ENCODE results near the gene PHF21A. TPM values are rescaled to one million over a fixed set of nuclear protein-coding genes. Genes with fewer than 3 reads are reported as not detected.

PHF21A gene
- total RNA-seq, 1 donor from 2014 or later: 69.3 TPM

DNA sequence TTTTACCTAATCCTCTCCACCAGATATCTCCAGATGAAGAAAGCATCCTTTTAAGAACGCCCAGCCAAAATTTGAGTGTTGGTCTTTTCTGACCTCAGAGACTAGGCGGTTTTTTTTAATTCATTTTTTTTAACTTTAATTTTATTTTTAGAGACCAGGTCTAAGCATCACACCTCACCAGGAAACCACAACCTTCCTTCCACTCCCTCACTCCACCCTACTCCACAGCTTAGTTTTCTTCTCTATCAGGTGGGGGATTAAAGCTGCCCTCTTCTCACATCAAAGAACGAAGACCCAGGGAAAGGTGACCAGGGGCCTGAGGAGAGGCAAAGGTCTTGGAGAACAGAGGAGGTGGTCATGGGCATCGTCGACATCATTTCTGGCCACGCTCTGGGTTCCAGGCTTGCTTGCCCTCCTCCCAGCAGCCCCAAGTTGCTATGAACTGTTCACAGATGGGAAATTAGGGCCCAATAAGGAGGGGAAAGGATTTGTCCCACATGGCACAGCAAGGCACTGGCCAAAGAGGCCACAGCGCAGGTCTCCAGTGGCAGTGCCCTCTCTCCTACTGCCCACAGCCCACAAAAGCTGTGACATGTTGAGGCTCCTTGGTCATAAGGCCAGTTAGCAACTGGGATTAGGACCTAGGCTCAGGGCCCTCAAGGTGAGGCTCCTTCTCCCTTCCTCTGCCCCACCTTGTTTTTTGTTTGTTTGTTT, 202.1 kb downstream of the PHF21A start:
- H3K27ac ChIP-seq (ENCODE audit: low read depth, low read length): no peak overlapping the region

DNA sequence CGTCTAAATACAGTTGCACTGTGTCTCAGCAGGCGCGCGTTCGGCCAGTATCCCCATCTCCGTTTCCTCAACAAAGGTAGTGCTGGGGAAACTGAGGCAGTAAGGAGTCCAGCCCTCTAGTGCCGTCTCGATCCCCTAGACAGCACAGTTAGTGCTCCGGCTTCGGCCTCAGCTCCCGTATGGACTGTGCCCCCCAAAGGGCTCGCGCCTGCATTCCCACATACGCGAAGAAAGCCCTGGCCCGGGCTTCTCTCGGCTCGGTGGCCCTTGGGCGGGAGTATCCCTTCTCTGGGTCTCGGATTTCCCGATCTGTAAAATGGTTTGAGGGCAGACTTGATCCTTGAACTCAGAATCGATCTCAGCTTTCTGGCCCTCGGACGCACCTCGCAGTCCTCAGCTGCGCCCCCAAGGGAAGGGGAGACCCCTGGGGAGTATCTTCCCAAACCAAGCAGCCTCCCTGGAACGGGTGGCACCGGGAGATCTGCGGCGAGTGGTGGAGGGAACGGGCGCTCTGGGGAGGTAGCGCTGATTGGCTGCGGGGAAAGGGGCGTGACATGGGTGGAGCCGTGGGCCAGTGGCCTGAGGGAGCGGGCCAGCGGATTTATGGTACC, 202.8 kb downstream of the PHF21A start:
- Histone ChIP-seq H4K20me1 (ENCODE audit: insufficient read depth, low read length) (peaks cover 9% of the 10 kb centered on the region), H3K79me2 (ENCODE audit: insufficient read depth, low read length) (peaks cover 24% of the 10 kb centered on the region), H3K4me3 (ENCODE audit: insufficient read depth, low read depth, low read length) (peak overlapping the region; percentile 93), H3K4me2 (ENCODE audit: low read length) (peak overlapping the region; percentile 98), H3K9ac (ENCODE audit: low read length) (peak overlapping the region; percentile 97), H3K36me3 (ENCODE audit: insufficient read depth, low read length) (peaks cover 7% of the 10 kb centered on the region), H3K9me3 (ENCODE audit: insufficient read depth, low read depth, low read length) (no peaks in the 10 kb centered on the region), H3K27ac (ENCODE audit: low read depth, low read length) (peak overlapping the region; percentile 81), H3K4me1 (ENCODE audit: insufficient read depth, low read length) (peaks cover 6% of the 10 kb centered on the region), H3K27me3 (ENCODE audit: insufficient read depth, low read length) (peaks cover 22% of the 10 kb centered on the region), H2AFZ (ENCODE audit: low read depth, low read length) (peak overlapping the region; percentile 86)
- Mint-ChIP-seq H3K27ac (ENCODE audit: unreplicated experiment) (peak overlapping the region; percentile 92), H3K36me3 (ENCODE audit: low read depth, unreplicated experiment) (peaks cover 4% of the 10 kb centered on the region), H3K4me1 (ENCODE audit: low read depth, unreplicated experiment) (peaks cover 11% of the 10 kb centered on the region), H3K27me3 (ENCODE audit: low read depth, unreplicated experiment) (peaks cover 16% of the 10 kb centered on the region), H3K9me3 (ENCODE audit: unreplicated experiment) (no peaks in the 10 kb centered on the region), H3K4me3 (ENCODE audit: unreplicated experiment) (peak overlapping the region; percentile 91)
- DNase-seq (ENCODE audit: low read depth) (peak; percentile 44), FAIRE-seq (no peak)
- no peak for TF ChIP-seq EZH2 (IDR thresholded peaks at IDR 0.05; ENCODE audit: insufficient read depth, low read length)
- TF ChIP-seq, protein P1, sequence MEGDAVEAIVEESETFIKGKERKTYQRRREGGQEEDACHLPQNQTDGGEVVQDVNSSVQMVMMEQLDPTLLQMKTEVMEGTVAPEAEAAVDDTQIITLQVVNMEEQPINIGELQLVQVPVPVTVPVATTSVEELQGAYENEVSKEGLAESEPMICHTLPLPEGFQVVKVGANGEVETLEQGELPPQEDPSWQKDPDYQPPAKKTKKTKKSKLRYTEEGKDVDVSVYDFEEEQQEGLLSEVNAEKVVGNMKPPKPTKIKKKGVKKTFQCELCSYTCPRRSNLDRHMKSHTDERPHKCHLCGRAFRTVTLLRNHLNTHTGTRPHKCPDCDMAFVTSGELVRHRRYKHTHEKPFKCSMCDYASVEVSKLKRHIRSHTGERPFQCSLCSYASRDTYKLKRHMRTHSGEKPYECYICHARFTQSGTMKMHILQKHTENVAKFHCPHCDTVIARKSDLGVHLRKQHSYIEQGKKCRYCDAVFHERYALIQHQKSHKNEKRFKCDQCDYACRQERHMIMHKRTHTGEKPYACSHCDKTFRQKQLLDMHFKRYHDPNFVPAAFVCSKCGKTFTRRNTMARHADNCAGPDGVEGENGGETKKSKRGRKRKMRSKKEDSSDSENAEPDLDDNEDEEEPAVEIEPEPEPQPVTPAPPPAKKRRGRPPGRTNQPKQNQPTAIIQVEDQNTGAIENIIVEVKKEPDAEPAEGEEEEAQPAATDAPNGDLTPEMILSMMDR (IDR thresholded peaks at IDR 0.05; ENCODE audit: insufficient read depth, low read depth, low read length): no peak

More for the DNA sequence above, 202.1 kb downstream of the PHF21A start:
- Histone ChIP-seq H4K20me1 (ENCODE audit: insufficient read depth, low read length) (peaks cover 9% of the 10 kb centered on the region), H3K36me3 (ENCODE audit: insufficient read depth, low read length) (peaks cover 7% of the 10 kb centered on the region), H3K4me1 (ENCODE audit: insufficient read depth, low read length) (peaks cover 6% of the 10 kb centered on the region), H3K27me3 (ENCODE audit: insufficient read depth, low read length) (peaks cover 26% of the 10 kb centered on the region), H2AFZ (ENCODE audit: low read depth, low read length) (peak overlapping the region; percentile 34), H3K79me2 (ENCODE audit: insufficient read depth, low read length) (peaks cover 24% of the 10 kb centered on the region), H3K4me2 (ENCODE audit: low read length) (peak overlapping the region; percentile 98), H3K9ac (ENCODE audit: low read length) (peak overlapping the region; percentile 97), H3K9me3 (ENCODE audit: insufficient read depth, low read depth, low read length) (no peaks in the 10 kb centered on the region), H3K4me3 (ENCODE audit: insufficient read depth, low read depth, low read length) (peak overlapping the region; percentile 93)
- Mint-ChIP-seq H3K27me3 (ENCODE audit: low read depth, unreplicated experiment) (peaks cover 21% of the 10 kb centered on the region), H3K9me3 (ENCODE audit: unreplicated experiment) (no peaks in the 10 kb centered on the region), H3K36me3 (ENCODE audit: low read depth, unreplicated experiment) (peaks cover 4% of the 10 kb centered on the region), H3K4me1 (ENCODE audit: low read depth, unreplicated experiment) (peaks cover 11% of the 10 kb centered on the region), H3K4me3 (ENCODE audit: unreplicated experiment) (peak overlapping the region; percentile 91), H3K27ac (ENCODE audit: unreplicated experiment) (no peak overlapping the region)
- DNase-seq (ENCODE audit: low read depth) (no peak), FAIRE-seq (no peak)
- TF ChIP-seq EZH2 (IDR thresholded peaks at IDR 0.05; ENCODE audit: insufficient read depth, low read length): no peak
- TF ChIP-seq, protein P1 (IDR thresholded peaks at IDR 0.05; ENCODE audit: insufficient read depth, low read depth, low read length): no peak

All from astrocyte (in vitro differentiated cells and primary cell).